ENCODE data around the gene TRIM6.

- TF ChIP-seq YY1 (IDR thresholded peaks at IDR 0.05; ENCODE audit: insufficient read depth, insufficient read length): no peak
- no peak for TF ChIP-seq SUZ12 (IDR thresholded peaks at IDR 0.05; ENCODE audit: extremely low read depth, insufficient read depth, insufficient read length)
- TF ChIP-seq ZNF274 (IDR thresholded peaks at IDR 0.05; ENCODE audit: low read depth, low read length): no peak
Measured at GRCh38 chr11:5608808-5609207, 12.4 kb downstream of the TRIM6 start.
